Measurements from ENCODE around the gene RRAGC.

RRAGC gene

GRCh38 chr1:38819516-38819915 lies 40.1 kb downstream of the RRAGC start:
- DNase-seq (ENCODE audit: low spot score): no peak
- no peak for TF ChIP-seq CTCF (IDR thresholded peaks at IDR 0.05; ENCODE audit: extremely low read depth, insufficient read depth, missing control alignments)
- in situ Hi-C loops (cut with MboI; ENCODE audit: low pct_unique_long_range_greater_than_20kb, low sequenced_read_pairs, unreplicated experiment): no loop called here

GRCh38 chr1:38819040-38819439 lies 40.5 kb downstream of the RRAGC start:
- no peak for DNase-seq (ENCODE audit: low spot score)
- no peak for TF ChIP-seq CTCF (IDR thresholded peaks at IDR 0.05; ENCODE audit: extremely low read depth, insufficient read depth, missing control alignments)
- in situ Hi-C loops (cut with MboI; ENCODE audit: low pct_unique_long_range_greater_than_20kb, low sequenced_read_pairs, unreplicated experiment): no loop called here

- in situ Hi-C loops (cut with MboI; ENCODE audit: low pct_unique_long_range_greater_than_20kb, low sequenced_read_pairs, unreplicated experiment): no loop called here
- DNase-seq (ENCODE audit: low spot score): peak; percentile 84
- TF ChIP-seq CTCF (IDR thresholded peaks at IDR 0.05; ENCODE audit: extremely low read depth, insufficient read depth, missing control alignments): peak; percentile 87
These were observed 41.2 kb downstream of the RRAGC start for GRCh38 chr1:38818175-38818976.

GRCh38 chr1:38817267-38818174 lies 42.1 kb downstream of the RRAGC start:
- TF ChIP-seq CTCF (IDR thresholded peaks at IDR 0.05; ENCODE audit: extremely low read depth, insufficient read depth, missing control alignments): no peak
- in situ Hi-C loops (cut with MboI; ENCODE audit: low pct_unique_long_range_greater_than_20kb, low sequenced_read_pairs, unreplicated experiment): no loop called here
- peak; percentile 33 for DNase-seq (ENCODE audit: low spot score)

- no peak for TF ChIP-seq CTCF (IDR thresholded peaks at IDR 0.05; ENCODE audit: extremely low read depth, insufficient read depth, missing control alignments)
- peak; percentile 40 for DNase-seq (ENCODE audit: low spot score)
- in situ Hi-C loops (cut with MboI; ENCODE audit: low pct_unique_long_range_greater_than_20kb, low sequenced_read_pairs, unreplicated experiment): no loop called here
These were observed 43.5 kb downstream of the RRAGC start for GRCh38 chr1:38815903-38816627.

GRCh38 chr1:38814984-38815464 lies 44.5 kb downstream of the RRAGC start:
- no peak for DNase-seq (ENCODE audit: low spot score)
- in situ Hi-C loops (cut with MboI; ENCODE audit: low pct_unique_long_range_greater_than_20kb, low sequenced_read_pairs, unreplicated experiment): no loop called here
- TF ChIP-seq CTCF (IDR thresholded peaks at IDR 0.05; ENCODE audit: extremely low read depth, insufficient read depth, missing control alignments): no peak
